T follicular helper cell (primary cell): ENCODE measurements around the gene ZNF688.
"Not testable (repeated sequence)": the region's sequence is repeated elsewhere in the genome, so short reads cannot be mapped to it uniquely, and the experiment has no call there.

Experiments
- DNase-seq: peaks from one replicate; pipeline ENCODE4 v3.0.0-alpha.2; 2020; ENCODE audit warnings: low read depth
- total RNA-seq, 2 experiments: gene quantifications; one replicate each; lab custom pipeline; 2026; lab: John Stamatoyannopoulos, UW

Gene ZNF688
- total RNA-seq, result 6.7 to 19.6 reads per million in 2 experiments

DNA sequence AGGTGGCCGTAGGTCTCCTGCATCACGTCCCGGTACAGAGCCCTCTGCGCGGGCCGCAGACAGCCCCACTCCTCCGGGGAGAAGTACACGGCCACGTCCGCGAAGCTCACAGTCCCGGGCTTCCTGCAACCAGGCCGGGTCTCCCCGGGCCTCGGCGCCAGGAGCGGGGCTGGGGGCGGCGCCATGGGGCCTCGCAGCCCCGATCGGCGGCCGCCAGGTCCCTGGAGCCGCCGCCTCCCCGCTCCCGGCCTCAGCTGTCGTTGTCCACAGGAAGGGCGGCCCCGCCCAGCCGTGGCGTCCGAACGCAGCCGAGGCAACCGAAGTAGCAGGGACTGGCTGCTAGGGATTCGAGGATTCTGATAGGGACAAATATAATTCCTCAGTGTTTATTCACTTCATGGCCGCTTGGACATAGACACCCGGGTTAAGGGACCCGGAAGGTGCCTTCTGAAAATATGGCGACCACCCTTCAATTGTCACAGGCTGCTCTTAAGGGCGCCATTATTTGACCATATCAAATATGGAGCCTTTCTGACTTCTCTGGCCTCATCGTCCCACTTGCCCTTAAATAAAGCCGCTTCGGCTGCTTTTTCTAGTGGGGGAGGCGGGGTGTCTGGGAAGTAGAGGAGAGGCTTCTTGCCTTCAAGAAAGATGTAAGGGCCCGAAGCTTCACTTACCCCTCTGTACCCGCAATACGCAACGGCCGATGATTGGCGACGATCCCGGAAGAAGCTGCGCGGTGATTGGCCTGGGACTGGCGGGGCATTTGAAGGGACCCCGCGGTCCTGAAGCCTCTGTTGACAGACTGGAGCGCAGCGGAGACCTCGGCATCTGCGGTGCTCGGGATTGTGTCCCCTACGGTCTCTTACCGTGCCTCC, at the start of gene ZNF688:
TSS of gene ZNF688 (minus strand) at position 270 of the 878 bp plus-strand sequence. CDS start at position 185, 85 bp downstream.
- DNase-seq, result peak; percentile 93

DNA sequence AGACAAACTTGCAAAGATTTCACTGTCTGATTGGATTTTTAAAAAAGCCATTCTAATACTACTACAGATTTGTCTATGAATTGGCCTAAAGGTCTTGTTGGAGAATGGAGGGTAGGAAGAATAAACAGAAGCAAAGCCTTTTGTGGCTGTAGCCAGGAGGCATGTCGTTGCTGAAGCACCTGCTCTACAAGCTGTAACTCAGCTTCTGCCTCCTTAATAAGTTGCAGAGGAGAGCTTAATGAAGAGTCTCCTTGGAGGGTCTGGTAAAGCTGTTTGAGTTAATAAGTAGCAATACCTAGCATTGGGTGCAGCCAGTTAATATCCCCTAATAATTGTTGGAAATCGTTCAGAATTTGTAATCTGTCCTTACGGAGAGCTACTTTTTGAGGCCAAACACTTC, 48.7 kb upstream of the ZNF688 start:
- no peak for DNase-seq

DNA sequence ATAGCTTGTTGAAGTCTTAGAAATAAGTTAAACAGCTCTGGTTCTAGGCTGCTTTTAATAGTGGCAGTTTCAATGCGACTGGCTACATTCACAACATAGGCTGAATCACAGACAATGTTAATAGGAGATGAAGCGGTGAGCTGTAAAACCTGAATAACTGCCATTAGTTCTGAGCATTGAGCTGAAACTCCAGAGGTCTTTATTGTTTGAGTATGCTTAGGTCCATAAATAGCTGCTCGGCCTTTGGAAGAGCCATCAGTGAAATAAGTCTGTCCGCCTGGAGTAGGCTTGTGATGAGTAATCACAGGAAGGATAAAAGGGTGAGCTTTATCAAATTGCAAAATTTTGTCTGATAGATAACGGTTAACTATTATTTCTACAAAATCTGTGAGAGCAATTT, 48.1 kb upstream of the ZNF688 start:
- no peak for DNase-seq

DNA sequence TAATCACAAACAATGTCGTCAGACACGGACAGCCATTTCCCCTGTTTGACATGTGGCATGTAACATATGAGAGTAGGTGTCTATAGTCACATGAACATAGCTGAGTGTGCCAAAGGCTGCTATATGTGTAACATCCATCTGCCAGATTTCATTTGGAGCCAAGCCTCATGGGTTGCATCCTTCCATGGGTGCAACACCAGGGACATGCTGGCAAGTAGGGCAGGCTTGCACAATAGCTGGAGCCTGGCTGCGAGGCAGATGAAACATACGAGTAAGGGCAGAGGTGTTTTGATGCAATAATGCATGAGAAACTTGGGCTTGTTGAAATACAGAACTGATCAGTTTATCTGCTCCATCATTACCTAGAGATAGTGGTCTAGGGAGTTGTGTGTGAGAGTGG, 47.7 kb upstream of the ZNF688 start:
- DNase-seq, result no peak

DNA sequence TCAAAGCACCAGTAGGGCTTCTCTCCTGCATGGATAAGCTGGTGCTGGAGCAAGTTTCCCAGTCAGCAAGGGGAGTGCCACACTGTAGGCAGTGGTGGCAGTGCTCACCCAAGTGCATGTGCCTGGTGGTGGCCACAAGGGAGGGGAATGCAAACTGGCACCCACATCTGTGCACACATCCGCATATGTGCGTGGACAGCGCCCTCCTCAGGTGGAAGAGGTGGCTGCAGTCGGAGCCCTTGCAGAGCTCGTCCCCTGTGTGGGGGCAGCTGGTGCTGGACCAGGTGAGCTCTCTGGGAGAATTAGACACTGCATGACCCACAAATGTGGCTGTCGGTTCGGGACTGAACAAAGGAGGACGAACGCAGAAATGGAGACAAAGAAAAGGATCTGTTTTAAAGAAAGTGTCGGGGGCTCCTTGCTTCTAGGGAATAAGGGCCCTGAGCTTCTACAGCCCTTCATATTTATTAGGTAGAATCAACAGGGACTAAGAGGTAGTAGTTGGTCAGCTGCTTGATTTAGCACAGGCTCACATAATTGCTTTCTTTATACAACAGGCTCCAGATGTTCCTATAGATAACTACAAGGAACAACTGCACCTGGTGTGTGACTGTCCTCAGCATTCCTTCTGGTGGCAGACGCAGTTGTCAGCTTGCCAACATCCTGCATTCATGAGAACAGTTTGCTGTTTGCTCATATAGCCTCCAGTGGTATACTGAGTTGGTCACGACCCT, 44.0 kb upstream of the ZNF688 start:
- DNase-seq, result peak; percentile 57

DNA sequence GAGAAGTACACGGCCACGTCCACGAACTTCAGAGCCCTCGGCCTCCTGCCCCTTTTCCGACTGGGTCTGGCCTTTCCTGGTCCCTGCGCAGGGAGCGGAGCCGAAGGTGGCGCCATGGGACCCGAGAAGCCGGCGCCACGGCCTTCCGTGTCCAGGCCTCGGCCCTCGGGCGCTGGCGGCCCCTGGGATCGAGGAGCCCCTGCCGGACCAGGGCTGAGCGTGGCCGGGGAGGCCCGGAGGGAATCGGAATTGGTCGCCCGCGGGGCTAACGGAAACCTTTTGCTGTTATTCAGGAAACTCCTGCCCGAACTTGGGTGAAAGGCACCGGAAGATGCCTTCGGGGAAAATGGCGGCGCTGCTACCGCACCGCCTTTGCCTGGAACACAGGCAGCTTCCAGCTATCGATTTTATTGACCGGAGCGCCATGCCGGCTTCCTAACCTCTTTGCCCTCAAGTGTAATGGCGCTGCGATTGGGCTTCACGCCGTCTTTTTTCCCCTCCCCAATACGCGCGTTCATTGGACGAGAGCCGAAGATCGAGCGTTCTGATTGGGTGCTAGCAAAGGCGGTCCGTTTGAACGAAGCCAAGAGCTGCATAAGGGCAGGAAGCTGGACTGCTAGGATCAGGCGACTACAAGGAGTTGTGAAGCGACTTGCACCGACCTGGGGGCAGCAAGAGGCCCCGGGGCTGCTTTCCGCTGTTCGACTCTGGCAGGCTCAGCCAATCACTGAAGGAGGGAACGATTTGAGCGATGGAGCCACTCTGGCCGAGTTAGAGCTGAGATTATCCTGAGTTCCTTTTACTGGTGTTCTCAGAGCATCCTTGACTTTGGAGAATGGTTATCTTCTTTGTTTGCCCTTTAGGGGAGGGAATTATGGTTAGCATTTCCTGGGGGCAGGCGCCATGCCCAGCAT, 38.7 kb upstream of the ZNF688 start, which contains the start of gene ZNF689:
TSS of gene ZNF689 (minus strand) at position 464 of the 914 bp plus-strand sequence. CDS start at position 116, 348 bp downstream.
- peak; percentile 92 for DNase-seq

DNA sequence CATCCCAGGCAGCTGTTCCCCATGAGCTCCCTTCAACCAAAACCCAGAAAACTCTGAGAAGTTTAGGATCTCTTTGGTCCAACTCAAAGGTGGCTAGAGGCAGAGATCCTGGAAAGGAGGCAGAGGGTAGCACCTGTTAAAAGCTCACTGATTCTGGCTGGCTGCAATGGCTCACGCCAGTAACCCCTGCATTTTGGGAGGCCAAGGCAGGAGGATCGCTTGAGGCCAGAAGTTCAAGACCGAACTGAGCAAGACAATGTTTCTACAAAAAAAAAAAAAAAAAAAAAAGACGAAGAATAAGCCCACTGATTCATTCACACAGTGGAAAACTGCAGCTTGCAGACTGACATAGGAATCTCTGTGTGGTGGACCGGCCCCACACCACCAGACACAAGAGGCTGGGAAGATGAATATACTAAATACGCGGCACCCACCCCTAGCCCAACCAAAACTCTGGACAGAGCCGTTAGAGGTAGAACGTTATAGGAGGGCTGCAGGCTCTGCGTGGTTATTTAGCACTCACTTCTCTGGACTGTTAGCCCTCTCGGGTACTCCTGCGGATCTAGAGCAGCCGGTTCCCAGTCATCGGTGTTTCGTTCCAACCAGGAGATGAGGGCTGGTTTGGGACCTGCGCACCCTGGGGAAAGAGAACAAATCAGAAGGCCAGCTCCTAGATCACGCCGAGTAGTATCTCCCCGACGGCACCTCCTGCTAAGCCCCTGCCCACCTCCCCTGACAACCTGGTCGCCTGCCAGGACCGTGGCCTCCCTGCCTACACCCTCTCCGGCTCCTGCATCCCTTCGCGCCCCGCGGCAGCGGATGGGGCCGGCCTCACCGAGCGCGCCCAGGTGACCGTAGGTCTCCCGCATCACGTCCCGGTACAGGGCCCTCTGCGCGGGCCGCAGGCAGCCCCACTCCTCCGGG, 37.8 kb upstream of the ZNF688 start:
- no peak for DNase-seq

DNA sequence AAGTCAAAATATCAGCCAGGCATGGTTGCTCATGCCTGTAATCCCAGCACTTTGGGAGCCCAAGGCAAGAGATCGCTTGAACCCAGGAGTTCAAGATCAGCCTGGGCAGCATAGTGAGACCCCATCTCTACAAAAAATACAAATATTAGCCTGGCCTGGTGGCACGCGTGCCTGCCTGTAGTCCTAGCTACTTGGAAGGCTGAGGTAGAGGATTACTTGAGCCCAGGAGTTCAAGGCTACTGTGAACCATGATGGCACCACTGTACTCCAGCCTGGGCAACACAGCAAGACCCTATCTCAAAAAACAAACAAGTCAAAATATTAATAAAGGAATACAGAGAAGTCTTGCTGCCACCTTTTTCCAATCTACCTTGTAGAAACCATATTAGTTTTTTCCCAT, 34.5 kb upstream of the ZNF688 start:
- DNase-seq, result no peak

DNA sequence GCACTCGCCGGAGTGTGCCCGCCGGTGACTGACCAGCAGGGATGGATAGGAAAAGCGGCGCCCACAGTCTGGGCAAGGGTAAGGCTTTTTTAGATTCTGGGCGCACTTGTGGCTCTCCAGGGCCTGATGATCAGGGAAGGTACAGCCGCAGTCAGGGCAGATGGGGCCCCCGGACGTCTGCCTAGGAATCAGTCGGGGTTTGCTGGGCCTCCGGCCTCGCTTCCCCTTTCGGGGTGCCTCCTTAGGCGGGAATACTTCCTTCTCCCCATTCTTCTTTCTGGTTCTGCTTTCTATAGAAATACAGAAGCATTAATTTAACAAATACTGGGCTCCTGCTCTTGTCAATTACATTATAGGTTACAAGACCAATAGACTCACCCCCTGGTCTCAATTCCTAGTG, 33.6 kb upstream of the ZNF688 start:
- DNase-seq, result no peak

DNA sequence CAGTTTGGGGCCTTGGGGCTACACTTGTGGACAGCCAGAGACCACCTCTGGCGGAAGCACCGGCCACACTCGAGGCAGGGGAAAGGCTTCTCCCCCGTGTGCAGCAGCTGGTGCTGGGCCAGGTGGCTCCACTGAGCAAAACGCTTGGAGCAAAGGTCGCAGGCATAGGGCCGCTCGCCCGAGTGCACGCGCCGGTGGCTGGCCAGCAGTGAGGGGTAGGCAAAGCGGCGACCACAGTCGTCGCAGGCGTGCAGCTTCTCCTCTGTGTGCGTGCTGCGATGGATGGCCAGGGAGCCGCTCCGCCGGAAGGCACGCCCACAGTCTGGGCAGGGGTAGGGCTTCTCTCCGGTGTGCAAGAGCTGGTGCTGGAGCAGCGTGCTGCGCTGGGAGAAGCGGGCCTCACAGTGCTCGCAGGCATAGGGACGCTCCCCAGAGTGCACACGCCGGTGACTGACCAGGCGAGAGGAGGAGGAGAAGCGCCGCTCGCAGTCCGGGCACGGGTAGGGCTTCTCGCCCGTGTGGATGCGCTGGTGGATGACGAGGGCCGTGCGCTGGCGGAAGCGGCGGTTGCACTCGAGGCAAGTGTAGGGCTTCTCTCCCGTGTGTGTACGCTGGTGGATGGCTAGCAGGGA, 32.9 kb upstream of the ZNF688 start:
- no peak for DNase-seq

DNA sequence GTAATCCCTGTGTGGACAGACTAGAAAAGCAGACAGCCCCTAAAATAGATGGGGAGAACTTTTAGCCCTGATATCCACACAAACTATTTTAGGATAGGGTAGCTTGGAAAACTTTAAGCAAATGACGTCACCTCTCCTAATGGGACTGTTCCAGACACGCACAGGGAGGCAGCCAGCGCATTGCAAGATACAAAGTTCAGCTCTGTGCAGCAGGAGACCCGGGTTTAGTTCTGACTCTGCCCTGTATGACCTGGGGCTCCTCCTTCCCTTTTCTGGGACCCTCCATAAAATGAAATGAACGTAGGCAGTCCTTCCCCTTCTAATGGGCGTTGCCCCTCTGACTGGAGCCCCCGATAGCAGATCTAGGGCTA, 32.4 kb upstream of the ZNF688 start:
- no peak for DNase-seq

DNA sequence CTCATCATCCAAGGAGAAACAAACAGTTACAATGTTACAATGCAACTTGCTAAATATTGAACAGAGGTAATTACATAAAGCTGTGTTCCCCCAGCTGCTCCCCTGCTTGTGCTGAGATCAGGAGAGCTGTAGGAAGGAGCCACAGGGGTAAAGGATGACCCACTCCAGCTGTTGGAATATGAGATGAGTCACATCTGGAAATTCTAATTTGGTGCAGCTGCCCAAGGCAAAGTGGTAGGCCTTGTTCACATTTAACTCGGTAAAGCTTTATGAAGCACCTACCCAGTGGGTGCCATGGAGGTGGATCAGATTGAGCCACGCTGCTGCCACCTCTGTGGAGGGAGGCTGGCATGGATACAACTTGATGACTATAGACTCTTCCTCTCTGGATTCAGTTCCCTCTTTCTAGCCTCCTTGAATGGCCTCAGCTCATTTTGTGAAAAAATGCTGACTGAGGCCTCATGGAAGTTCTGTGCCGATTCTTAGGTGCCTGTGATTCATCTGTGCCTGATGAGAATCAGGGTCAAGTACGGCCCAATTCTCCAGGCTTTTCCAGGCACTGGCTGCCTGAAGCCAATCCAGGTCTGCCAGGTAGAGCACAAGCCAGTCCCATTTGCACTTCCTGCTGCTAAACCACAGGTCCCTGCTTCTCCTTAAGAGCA, 31.2 kb upstream of the ZNF688 start:
- no peak for DNase-seq

DNA sequence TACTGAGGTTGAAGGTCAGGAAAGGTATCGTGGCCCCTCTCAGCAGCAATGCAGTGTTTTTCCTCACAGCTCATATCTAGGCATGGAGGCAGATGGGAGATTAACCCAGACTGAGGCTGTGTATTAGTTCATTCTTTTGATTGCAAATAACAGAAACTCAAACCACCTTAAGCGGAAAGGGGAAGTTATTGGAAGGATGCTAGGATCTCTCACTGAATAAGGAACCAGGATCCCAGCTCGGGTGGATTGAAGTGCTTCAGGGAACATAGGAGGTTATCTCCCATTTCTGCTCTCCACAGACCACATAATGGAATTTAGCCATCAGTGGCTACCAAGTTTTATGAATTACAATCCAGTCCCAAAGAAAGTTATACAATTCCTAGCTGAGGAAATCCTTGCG, 30.5 kb upstream of the ZNF688 start:
- DNase-seq, result no peak

DNA sequence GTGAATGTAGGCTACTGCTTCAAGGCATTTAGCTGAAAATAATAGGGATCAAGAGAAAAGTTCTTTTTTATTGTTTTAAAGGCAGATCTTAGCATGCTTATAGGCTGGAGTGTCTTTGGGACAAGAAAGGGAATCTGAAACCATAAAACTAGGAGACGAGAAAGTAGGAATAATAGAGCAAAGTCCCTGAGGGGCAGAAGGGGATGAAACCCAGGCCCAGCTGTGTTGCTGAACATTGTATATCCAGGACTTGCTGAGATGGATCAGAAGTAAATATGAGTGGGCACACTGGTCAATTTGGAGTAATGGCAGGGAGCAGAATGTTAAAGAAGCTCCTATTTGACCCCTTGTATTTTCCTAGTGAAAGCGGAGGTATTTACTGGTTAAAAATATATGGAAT, 29.4 kb upstream of the ZNF688 start:
- DNase-seq, result no peak

DNA sequence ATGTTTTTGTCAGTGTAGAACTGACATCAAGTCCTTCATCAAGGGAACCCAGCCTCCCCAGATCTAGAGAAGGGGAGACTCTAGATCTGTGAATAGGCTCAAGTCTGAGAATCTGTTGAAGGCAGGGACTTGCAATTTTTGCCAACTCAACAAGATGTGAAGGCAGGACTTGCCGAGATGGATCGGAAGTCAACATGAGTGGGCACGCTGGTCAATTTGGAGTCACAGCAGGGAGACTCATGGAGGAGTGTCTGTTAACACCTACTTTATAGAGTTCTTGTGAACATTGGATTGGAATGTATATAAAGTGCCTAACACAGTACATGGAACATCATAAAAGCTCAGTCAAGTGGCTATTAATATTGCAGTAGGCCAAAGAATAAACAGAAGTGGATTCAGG, 28.7 kb upstream of the ZNF688 start:
- DNase-seq, result no peak

DNA sequence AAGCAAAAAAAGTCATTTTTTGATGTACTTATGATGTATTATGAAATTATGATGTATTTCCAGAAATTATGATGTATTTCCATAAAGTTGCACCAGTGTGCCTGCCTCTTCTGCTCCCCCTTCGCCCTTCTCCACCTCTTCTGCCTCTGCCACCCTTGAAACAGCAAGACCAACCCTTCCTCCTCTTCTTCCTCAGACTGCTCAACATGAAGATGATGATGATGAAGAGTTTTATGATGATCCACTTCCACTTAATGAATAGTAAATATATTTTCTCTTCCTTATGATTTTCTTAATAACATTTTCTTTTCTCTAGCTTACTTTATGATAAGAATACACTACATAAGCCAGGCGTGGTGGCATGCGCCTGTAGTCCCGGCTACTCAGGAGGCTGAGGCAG, 21.4 kb upstream of the ZNF688 start:
- DNase-seq, result no peak

DNA sequence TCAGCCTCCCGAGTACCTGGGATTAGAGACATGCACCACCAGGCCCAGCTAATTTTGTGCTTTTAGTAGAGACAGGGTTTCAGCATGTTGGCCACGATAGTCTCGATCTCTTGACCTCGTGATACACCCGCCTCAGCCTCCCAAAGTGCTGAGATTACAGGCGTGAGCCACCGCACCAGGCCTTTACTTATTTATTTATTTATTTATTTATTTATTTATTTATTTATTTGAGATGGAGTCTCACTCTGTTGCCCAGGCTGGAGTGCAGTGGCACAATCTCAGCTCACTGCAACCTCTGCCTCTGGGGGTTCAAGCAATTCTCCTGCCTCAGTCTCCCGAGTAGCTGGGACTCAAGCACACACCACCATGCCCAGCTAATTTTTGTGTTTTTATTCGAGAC, 19.4 kb upstream of the ZNF688 start:
- DNase-seq, result not testable (repeated sequence)

DNA sequence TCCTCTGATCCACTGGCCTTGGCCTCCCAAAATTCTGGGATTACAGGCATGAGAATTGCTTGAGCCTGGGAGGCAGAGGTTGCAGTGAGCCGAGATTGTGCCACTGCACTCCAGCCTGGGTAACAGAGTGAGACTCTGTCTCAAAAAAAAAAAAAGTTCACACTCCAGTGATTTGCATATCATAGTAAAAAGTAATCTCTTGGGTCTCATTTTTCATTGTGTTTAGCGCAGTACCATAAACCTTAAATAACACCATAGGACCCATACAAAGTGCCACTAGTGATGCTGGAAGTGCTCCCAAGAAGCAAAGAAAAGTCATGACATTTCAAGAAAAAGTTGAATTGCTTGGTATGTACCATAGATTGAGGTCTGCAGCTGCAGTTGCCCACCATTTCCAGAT, 18.1 kb upstream of the ZNF688 start:
- not testable (repeated sequence) for DNase-seq

DNA sequence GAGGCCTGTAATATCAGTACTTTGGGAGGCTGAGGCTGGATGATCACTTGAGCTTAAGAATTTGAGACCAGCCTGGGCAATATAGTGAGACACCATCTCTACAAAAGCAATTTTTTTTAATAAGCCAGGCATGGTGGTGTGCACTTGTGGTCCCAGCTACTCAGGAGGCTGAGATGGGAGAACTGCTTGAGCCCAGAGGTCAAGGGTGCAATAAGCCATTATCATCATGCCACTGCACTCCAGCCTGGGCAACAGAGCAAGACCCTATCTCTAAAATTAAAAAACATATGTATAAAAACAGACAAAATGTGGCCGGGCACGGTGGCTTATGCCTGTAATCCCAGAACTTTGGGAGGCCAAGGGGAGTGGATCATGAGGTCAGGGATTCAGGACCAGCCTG, 17.1 kb upstream of the ZNF688 start:
- DNase-seq, result no peak
